ENCODE data around the gene KRT24.

- TF ChIP-seq CTCF (IDR thresholded peaks at IDR 0.05), result no peak
- TF ChIP-seq POLR2A (IDR thresholded peaks at IDR 0.05), result no peak
- TF ChIP-seq POLR2AphosphoS5 (IDR thresholded peaks at IDR 0.05), result no peak
- no peak for TF ChIP-seq EP300 (IDR thresholded peaks at IDR 0.05; ENCODE audit: low read depth)
These were observed 31.5 kb upstream of the KRT24 start for GRCh38 chr17:40735016-40735415.

All from transverse colon (tissue), 4 donors.